ENCODE measurements around the gene ELF5.

ELF5 gene

DNA sequence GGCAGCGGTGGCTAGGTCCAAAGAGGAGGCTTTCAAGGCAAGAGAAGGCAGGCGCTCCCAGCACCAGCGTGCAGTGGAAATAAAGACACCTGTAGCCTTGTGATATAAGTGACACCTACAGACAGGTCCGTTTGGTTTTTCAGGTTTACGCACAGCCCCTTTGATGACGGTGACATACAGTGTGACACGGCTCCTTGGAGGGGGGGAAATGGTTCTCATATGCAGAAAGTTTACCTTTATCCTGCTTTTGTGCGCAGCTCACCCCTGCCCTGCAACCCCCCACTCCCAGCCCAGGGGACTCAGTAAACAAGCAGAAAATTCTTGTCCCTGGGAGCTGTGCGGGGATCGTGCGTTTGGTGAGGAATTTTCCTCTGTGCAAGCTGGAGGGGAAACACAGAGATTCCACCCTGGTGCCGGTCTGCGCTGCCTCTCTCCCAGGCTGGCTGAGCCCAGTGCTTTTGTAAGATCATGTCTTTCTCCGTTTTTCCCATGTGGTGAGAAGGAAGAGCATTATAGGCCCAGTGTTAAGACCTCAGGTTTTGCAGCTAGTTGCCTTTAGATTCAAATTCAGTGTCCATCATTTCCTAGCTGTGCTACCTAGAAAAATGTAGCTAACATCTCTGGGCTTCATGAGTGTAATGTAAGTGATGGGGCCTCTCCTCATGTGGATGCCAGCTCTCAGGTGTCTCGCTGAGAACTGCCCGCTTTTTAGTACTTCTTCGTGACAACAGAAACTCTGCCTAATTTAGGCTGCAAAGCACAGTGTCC is at the start of gene ELF5:
ELF5 (minus strand) TSS at position 113 of the 768 bp plus-strand sequence. CDS start 8,045 bp downstream, outside the sequence.
- in situ Hi-C loops (cut with MboI; ENCODE audit: low sequenced_read_pairs), result no loop called here

DNA sequence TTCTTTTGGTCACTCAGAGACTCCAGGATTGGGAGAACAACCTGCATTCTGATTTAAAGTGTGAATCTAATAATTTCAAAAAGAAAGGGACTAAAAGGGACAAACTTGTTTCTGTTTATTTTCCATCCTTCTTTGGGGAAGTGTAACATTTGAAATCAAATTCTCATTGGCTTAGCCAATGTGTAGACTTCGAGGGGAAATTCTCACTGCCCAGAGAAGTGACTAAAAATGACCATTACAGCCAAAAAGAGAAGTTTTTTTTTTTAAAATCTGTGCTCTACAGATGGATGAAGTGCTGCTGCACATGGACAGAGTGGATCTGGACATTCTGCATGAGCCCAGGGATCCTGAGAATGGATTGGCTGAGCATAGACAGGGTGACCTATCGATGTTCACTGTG is 49.4 kb upstream of the ELF5 start:
- in situ Hi-C loops (cut with MboI; ENCODE audit: low sequenced_read_pairs), result no loop called here

DNA sequence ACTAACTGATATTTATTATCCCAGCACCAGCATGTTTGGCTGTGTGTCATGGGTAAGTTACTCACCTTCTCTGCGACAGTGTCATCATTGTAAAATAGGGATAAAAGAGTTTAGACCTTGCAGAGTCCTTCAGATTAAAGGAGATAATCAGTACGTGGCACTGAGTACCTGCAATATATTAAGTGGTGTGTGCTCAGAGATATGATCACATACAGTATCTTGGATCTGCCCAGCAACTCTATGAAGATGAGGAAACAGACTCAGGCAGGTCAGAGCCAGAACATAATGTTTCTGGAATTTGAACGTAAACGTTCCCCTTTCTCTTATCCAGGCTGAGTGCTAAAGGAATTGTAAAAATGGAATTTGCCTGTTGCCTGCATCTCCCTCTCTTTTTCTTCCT is 46.9 kb upstream of the ELF5 start:
- in situ Hi-C loops (cut with MboI; ENCODE audit: low sequenced_read_pairs), result no loop called here

DNA sequence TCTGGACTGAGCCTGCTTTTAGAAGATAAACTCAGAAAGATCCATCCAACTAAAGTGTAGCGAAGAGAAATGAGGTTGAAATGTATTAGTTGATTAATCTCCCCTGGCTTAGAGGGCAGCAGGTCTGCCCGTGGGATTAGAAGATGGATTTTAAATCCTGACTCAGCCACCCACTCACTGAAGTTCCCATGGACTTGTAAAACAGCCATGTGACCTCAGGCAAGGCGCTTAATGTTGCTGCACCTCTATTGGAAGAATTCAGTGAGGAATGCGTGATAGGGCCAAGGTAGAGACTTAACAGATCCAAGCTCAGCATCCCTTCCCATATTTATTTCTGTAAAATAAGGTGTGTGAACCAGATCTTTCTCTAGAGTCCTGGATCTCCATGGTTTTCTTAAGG is 45.1 kb upstream of the ELF5 start:
- in situ Hi-C loops (cut with MboI; ENCODE audit: low sequenced_read_pairs), result no loop called here

DNA sequence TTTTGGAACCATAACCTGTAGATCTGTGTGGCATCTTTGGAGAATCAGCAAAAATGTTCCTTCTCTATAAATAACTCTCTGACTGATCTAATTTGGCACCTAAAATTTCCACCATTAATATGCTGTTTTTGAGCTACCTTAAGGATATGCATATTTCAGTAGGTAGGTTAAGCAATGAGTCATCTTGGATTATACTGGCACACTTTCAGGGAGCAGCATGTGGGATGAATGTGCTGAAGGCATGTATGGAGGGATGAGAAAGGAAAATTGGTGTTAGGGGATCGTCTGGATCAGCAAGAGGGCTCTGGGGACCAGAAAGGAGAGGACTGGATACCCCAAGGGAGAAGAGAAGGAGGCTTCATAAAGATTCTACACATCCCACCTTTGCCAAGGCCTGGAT is 44.6 kb upstream of the ELF5 start:
- in situ Hi-C loops (cut with MboI; ENCODE audit: low sequenced_read_pairs), result no loop called here

DNA sequence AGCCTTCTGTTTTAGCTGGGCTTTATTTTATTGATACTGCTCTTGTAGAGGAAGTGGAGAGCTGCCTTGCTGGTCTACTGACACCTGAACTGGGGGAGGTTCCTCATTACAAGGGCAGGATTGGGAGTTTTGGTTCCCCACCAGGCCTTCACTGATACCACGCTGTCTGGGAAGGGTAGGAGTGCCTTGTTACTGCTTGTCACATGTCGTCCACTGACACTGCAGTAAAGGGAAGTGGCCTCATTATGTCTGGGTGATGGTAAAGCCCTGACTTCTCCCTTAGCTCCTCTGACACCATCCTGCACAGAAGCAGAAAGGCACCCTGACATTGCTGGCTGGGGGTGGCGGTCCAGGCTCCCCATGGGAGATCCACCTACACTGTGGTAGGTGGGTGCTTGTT is 38.7 kb upstream of the ELF5 start:
- in situ Hi-C loops (cut with MboI; ENCODE audit: low sequenced_read_pairs), result no loop called here

DNA sequence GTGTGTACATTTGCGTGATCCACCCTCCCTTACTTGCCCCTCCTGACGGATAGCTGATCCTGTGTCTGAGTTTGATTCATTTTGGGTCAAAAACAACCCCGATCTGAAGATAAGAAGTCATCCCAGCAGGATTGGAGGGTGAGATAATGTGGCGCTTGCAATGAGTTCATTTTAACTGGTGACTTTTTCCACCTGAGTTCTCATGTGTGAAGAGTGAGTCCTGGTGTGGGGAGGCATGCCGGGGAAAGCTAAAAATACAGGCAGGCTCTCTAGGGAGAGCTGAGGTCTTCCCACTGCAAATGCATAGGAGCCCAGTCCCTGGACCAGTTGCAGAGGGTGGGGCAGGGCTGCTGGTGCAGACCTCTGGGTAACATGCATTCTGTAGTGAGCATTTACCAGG is 35.7 kb upstream of the ELF5 start:
- in situ Hi-C loops (cut with MboI; ENCODE audit: low sequenced_read_pairs), result no loop called here

DNA sequence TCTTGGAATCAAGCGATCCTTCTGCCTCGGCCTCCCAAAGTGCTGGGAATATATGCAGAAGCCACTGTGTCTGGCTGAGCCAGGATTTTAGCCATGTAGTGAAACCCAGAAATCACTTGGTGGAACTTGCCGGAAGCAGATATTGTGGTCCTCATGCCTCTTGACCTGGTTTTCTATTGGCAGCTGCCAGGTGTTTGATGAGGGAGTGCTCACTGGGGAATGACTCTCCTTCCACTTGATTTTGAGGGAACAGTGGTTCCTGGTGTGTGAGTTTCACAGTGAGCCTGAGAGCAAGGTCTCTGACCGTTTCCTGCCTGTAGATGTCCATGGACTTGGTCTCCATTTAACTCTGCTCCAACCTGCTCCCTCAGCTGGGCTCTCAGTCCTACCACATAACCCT is 34.7 kb upstream of the ELF5 start:
- in situ Hi-C loops (cut with MboI; ENCODE audit: low sequenced_read_pairs), result no loop called here

DNA sequence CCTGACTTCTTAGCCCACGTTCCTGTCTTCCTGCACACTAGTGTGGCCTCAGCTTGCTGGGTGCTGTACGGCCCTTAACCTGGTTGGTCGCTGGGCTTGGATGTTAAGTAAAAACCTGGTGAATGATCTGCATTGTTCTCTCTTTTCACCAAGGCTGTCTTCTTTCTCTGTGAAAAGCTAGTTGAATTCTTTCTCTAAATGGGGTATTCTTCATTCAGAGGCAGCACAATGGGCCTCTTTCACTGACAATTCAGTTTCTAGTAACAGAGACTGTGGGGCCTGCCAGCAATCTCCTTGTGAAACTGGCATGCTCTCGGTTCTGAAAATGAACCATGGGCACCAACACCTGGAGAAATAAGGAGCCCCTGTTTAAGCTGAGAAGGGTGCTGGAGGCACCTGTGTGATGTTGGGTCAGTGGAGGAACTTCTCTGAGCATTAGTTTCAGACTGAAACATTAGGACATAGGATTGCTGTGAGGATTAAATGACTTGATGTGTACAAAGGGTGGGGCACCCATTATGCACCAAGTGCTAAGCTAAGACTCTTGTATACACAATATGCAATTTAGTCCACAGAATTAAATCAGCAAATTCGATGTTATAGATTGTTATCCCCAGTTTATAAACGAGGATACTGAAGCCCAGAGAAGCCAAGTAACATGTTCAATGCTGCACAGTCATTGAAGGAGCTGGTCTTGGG is 33.1 kb upstream of the ELF5 start:
- in situ Hi-C loops (cut with MboI; ENCODE audit: low sequenced_read_pairs), result no loop called here

DNA sequence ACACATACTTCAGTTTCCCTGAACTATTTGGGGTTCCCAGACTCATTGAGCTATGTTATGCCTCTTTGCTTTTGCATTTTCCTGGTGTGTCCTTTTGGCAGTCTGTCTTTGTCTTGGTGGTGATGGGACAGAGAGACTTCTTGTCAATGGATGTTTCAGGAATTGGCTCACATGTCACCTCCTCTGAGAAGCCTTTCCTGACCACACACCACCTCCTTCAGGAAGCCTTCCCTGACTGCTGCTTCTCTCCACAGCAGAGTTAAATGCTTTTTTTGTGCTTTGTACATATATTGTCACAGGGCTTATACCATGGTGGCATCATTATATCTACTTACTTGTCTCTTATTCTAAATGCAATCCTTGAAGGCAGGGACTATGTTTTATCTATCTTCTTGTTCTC is 28.5 kb upstream of the ELF5 start:
- in situ Hi-C loops (cut with MboI; ENCODE audit: low sequenced_read_pairs), result no loop called here

DNA sequence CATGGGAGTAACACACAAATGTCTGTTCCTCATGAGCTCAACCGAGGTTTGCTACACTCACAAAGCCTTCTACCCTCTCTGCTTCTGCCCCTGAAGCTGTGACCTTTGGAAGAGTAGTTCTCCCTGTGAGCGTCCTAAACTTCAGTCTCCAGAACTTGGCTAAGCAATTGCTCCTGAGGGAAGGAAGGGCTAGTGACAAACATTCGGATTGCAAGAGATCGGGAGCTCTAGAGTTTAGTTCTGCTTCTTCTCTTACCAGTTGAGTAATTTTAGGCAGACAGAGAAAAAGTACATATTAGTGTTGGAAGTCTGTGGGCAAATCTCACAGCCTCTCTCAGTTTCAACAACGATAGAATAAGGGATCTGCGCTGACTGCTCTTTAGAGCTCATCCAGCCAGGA is 27.3 kb upstream of the ELF5 start:
- in situ Hi-C loops (cut with MboI; ENCODE audit: low sequenced_read_pairs), result no loop called here

DNA sequence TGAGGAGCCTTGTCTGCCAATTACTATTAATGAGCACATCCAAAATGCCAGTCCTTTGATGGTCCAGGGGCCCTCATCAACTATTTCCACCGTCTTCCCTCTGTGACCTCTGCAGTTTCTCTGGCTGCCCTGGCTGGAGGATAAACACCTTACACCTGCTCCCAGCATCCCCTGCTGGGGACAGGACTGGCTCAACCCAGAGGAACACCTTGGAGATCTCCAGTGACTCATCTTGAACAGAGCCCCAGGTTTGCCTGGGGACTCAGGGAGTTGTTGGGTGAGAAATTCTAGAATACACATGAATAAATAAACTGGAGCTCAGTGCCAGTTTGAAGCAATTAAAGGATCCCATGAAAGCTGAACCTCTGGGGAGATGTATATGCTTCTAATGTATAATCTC is 24.0 kb upstream of the ELF5 start:
- in situ Hi-C loops (cut with MboI; ENCODE audit: low sequenced_read_pairs), result no loop called here

DNA sequence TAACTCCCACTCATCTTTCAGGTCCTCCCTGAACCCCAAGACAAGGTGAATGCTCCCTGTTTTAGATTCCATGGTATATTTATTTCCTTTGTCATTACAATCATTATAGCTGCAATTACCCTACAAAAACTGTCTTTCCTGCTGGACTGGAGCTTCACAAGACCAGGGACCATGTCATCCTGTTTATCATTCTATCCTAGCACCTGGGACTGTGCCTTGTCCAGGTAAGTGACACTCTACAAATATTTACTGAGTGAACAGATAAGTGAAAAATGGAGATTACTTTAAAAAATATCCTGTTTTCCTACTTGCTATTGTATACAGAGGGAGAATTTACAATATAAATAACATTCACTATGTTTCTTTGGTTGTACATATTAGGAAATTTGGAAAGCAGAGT is 22.5 kb upstream of the ELF5 start:
- in situ Hi-C loops (cut with MboI; ENCODE audit: low sequenced_read_pairs), result no loop called here

DNA sequence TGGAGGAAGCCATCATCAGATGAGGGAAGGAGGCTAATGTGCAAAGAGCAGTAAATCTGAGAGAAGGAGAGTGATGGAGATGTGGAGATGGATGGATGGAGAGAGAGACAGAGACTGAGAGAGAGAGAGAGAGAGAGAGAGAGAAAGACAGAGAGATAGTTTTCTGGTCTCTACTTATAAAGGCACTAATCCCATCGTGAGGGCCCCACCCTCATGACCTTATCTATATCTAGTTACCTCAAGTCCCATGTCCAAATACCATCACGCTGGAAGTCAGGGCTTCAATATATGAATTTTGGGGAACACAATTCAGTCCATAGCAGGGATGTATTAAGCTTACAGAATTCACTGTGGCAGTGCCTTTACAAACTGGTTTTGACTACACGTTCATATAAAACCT is 21.2 kb upstream of the ELF5 start:
- in situ Hi-C loops (cut with MboI; ENCODE audit: low sequenced_read_pairs), result no loop called here

DNA sequence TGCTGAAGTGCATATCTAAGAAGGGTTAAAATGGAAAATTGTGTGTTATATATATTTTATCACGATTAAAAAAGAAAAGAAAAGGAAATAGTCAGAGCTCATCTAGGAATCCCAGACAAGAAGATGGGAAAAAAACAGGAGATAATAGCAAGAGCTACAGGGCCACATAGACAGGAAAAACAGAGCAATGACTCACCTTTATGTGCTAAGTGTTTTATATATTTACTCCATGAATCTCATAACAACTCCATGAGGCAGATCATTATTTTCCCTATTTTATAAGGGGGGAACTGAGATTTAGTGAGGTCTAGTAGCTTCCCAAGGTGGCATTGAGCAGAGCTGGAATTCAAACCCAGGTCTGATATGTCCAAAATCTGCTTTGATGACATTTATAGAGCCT is 18.1 kb upstream of the ELF5 start:
- in situ Hi-C loops (cut with MboI; ENCODE audit: low sequenced_read_pairs), result no loop called here

DNA sequence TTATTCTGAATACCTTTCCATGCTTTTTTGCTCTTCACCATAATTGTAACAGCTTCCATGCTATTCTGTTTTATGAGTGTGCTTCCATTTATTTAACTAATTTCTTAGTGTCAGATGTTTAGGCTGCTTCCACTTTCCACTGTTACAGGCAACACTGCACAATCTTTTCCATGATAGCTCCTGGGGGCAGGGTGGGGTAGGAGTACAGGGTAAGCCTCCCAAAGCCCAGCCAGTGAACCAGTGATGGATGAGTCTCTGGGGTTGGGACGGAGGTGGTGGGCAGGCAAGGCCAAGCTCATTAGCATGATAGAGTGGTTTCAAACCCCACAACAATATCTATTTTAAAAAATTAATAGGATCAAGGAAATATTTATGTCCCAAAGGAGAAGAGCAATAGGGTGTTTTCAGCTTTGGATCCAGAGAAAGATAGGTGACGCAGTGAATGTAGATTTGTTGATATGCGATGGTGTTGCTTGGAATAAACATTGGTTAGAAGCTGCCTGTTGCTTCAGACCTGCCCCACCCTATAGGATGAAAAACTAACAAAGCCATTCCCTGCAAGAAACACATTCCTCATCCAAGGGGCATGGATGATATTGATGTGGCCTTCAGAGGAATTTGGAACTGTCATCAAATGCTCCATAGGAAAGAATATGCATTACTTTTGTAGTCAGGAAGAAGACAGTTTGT is 17.1 kb upstream of the ELF5 start:
- in situ Hi-C loops (cut with MboI; ENCODE audit: low sequenced_read_pairs), result no loop called here

DNA sequence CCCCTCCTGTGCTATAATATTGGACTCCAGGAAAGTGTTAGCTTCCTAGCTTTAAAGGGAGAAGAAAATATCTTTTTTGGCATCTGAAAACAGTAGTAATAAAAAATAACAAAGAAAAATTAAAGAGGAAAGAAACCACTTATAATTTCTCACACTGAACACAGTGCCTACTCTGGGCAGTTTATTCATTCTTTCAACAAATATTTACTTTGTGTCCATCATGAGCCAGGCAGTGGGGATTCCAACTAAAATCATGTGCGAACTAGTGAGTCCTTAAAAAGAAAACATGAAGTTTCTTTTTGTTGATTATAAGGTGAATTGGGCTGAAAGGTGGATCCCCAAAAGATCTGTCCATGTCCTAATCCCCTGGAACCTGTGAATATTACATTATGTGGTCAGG is 16.0 kb upstream of the ELF5 start:
- in situ Hi-C loops (cut with MboI; ENCODE audit: low sequenced_read_pairs), result no loop called here

DNA sequence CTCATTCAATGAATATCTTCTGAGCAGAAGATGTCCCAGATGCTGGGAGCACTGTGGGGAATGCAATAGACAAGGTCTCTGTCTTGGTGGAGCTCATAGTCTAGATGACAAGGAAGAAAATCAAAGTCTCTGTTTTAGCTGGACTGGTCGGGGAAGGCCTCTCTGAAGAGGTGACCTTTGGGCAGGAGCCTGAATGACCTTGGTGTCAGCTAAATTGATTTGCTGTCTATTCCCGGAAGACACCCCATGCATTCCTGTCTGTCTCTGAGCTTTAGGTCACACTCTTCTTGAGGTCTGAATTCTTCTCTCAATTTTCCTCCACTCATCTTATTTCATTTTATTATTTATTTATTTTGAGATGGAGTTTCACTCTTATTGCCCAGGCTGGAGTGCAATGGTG is 14.5 kb upstream of the ELF5 start:
- in situ Hi-C loops (cut with MboI; ENCODE audit: low sequenced_read_pairs), result no loop called here

DNA sequence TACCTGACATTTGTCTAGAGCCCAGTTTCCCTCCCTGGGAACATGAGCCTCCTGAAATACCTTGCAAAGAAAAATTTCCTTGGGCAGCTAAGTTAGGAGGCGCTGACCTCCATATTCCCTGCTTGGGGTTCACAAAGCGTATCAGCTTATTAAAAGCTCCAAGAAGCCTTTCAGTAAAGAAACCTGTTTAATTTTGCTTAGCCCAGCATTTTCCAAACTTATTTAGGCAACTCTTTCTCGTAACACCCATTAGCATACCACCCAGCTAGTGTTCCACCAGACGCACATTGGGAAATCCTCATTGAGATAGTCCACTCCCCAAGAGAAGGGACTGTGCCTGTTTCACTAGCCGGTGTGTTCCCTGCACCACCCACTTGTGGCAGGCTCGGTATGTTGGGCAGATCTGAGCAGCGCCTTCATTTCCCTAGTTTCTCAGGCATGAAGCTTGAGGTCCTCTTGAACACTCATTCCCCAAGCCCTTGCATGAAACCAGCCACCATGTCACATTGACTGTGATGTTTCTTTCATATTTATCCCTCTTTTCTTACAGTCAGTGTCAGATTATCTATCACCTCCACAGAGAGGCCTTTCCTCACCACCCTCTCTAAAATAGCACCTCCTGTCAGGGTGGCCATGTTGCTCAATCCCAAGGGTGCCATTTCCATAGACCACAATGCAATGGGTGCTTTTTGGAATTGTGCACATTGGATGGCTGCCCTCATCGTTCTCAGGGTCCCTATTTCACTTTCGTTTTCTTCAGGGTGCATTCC is 12.5 kb upstream of the ELF5 start:
- in situ Hi-C loops (cut with MboI; ENCODE audit: low sequenced_read_pairs), result no loop called here

DNA sequence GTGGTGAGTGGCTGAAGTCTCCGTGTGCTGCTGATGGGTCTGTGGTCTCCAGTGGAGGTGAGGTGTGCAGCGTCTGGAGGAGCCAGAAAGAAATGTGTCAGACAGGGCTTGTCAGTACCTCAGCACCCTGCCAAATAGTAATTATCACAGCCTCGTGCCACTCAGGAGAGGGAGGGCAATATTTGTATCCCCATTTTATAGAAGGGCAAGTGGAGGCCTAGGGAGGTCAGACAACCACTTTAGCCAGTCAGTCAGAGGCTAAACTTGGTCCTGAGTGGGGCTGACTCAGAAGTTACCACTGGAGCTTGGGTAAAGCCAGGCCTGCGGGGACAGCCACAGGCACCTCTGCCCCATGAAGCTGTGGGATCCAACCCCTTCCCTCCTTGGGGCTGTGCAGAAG is 11.5 kb upstream of the ELF5 start:
- in situ Hi-C loops (cut with MboI; ENCODE audit: low sequenced_read_pairs), result no loop called here

DNA sequence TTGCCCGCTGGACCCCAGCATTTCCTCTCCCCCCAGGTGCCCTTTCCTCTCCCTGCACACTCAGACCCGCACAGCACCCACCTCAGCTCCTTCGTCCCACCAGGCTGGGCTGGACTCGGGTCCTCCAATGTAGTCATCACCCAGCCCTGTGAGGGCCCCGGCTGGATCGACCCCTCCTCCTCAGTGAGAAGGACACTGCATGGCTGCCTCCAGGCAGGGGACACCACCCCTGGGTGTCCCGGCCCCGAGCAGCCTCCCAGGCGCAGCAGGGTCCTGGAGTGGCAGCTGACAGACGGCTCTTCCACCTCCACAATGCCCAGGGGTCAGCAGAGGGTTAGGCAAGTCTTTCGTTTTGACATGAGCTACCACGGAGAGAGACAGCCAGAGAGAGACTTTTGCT is 11.1 kb upstream of the ELF5 start:
- in situ Hi-C loops (cut with MboI; ENCODE audit: low sequenced_read_pairs), result no loop called here

Measured in hTERT RPE-1 (cell line).